K562 (cell line): ENCODE results near the gene NDUFB10. TPM values are rescaled to one million over a fixed set of nuclear protein-coding genes. Genes with fewer than 3 reads are reported as not detected.

ENCODE experiments used
- BRD4 ChIP-seq: fragments of 200-600 bp; sonication (generic); IDR thresholded peaks from 2 replicates; pipeline ENCODE4 v1.6.1; 2017; ENCODE audit warnings: inconsistent platforms
- ELF2 ChIP-seq: fragments of 250-450 bp; sonication (Bioruptor Pico); IDR thresholded peaks from 2 replicates; pipeline ENCODE4 v1.5.0; 2021; ENCODE audit warnings: mild to moderate bottlenecking
- ETS2 ChIP-seq: IDR thresholded peaks from 2 replicates; pipeline ENCODE4 v1.6.1; 2016; ENCODE audit warnings: borderline replicate concordance, missing genetic modification characterization, mild to moderate bottlenecking, moderate library complexity, missing compliant biosample characterization; ENCODE audit not compliant: poor library complexity, severe bottlenecking
- GATAD2A ChIP-seq: fragments of 450-650 bp; IDR thresholded peaks from 2 replicates; pipeline ENCODE4 v1.6.1; 2017
- HNRNPL ChIP-seq: fragments of 200-400 bp; formaldehyde crosslinking; IDR thresholded peaks from 2 replicates; pipeline ENCODE4 v1.6.1; 2017; ENCODE audit warnings: low read depth, mild to moderate bottlenecking, low read length
- MBD1 ChIP-seq: fragments of 250-450 bp; sonication (Bioruptor Pico); IDR thresholded peaks from 2 replicates; pipeline ENCODE4 v1.8.0; 2022; ENCODE audit warnings: inconsistent platforms
- MCM7 ChIP-seq, 2 experiments: fragments of 450-650 bp; IDR thresholded peaks; 2 replicates each; pipeline ENCODE4 v1.6.1; 2016 to 2018
- PBX2 ChIP-seq, 2 experiments: IDR thresholded peaks in 1 of 2; conservative IDR thresholded peaks in 1 of 2; 2 replicates each; pipeline ENCODE4 v1.6.1; 2016; ENCODE audit warnings: low read depth in 2 of 2, mild to moderate bottlenecking in 1 of 2, missing compliant biosample characterization in 1 of 2, missing genetic modification characterization in 1 of 2, moderate library complexity in 1 of 2
- PHF21A ChIP-seq: fragments of 450-650 bp; IDR thresholded peaks from 2 replicates; pipeline ENCODE4 v1.6.1; 2017; ENCODE audit warnings: low read depth, borderline replicate concordance
- RBBP5 ChIP-seq: fragments of 200-600 bp; sonication (generic); IDR thresholded peaks from 2 replicates; pipeline ENCODE4 v1.6.1; 2012; ENCODE audit warnings: borderline replicate concordance, mild to moderate bottlenecking, low read length, control low read depth, inconsistent platforms; ENCODE audit not compliant: insufficient read depth, poor library complexity, severe bottlenecking
- SRF ChIP-seq, 2 experiments: fragments of 250-450, 450-650 bp in 1 of 2; sonication (Bioruptor Pico) in 1 of 2; sonication (generic) in 1 of 2; formaldehyde crosslinking; IDR thresholded peaks; 2 replicates each; pipeline versions ENCODE4 v1.5.0 to v1.5.1; 2020 to 2022; ENCODE audit warnings: mild to moderate bottlenecking in 1 of 2, missing genetic modification reagents in 1 of 2
- TBP ChIP-seq: optimal IDR thresholded peaks from 2 replicates; pipeline ENCODE3; 2011; ENCODE audit warnings: low read depth, low read length, improper control_type of control experiment
- TGIF2 ChIP-seq: sonication (generic); formaldehyde crosslinking; IDR thresholded peaks from 2 replicates; pipeline ENCODE4 v1.8.1; 2022; ENCODE audit warnings: mild to moderate bottlenecking, missing genetic modification reagents, moderate library complexity
- THRB ChIP-seq: fragments of 450-650 bp; formaldehyde crosslinking; conservative IDR thresholded peaks from 2 replicates; pipeline ENCODE4 v1.4.0; 2022; ENCODE audit warnings: mild to moderate bottlenecking, missing genetic modification characterization
- ZBTB5 ChIP-seq: fragments of 450-650 bp; IDR thresholded peaks from 2 replicates; pipeline ENCODE4 v1.6.1; 2017; ENCODE audit warnings: antibody characterized with exemption
- ZNF551 ChIP-seq: fragments of 250-450 bp; sonication (Bioruptor Pico); IDR thresholded peaks from 2 replicates; pipeline ENCODE4 v1.5.0; 2021; ENCODE audit warnings: mild to moderate bottlenecking, moderate library complexity
- polyA plus RNA-seq, 8 experiments: library from polyadenylated mRNA; depleted of rRNA in 4 of 8; stranded (reverse) in 5 of 8; unstranded in 3 of 8; fragments of >200 nt; fragmentation: Nextera tagmentation in 2 of 8; fragmentation: Illumina TruSeq in 1 of 8; extraction: Ambion mirVana in 2 of 8; extraction: Trizol in 1 of 8; gene quantifications; 2 replicates each; pipeline versions ENCODE4 v1.2.1 to v1.2.3, GENCODE V29; 2011 to 2014; ENCODE audit warnings: inconsistent platforms in 1 of 8, missing spikeins in 1 of 8
- total RNA-seq, 7 experiments: library from RNA; depleted of rRNA in 6 of 7; stranded (reverse); fragments of >200 nt in 6 of 7; fragmentation: Illumina TruSeq in 2 of 7; extraction: Trizol in 2 of 7; gene quantifications; 2 replicates each; pipeline versions ENCODE4 v1.2.1 to v1.2.3, GENCODE V29; 2011 to 2021; ENCODE audit warnings: low replicate concordance in 1 of 7
- TF ChIP-seq, protein P1 (sequence below): fragments of 250-450 bp; sonication (Bioruptor Pico); IDR thresholded peaks from 2 replicates; pipeline ENCODE4 v1.6.1; 2021; ENCODE audit warnings: mild to moderate bottlenecking

Gene NDUFB10
- total and polyA plus RNA-seq, 9 of the 15 experiments (the other 6 are each of a cell fraction or from before 2014, with no cell fraction given): 69.3 to 527 (median 161) TPM

GRCh38 chr16:2009791-2010510, 50.6 kb downstream of the NDUFB10 start, which contains the start of gene ZNF598 (continued):
- TF ChIP-seq, protein P1, sequence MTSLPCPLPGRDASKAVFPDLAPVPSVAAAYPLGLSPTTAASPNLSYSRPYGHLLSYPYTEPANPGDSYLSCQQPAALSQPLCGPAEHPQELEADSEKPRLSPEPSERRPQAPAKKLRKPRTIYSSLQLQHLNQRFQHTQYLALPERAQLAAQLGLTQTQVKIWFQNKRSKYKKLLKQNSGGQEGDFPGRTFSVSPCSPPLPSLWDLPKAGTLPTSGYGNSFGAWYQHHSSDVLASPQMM (CRISPR knock-in tag): no peak
- TF ChIP-seq PHF21A (no peak), TBP (peak; percentile 86), GATAD2A (0 out of 2 replicates have a peak, but pooled peaks have one; percentile 18), MBD1 (CRISPR knock-in tag) (no peak), HNRNPL (no peak), ELF2 (peak; percentile 83), TGIF2 (CRISPR knock-in tag) (no peak), THRB (CRISPR knock-in tag) (no peak), PBX2 (CRISPR knock-in tag; IDR thresholded peaks at IDR 0.05; ENCODE audit: low read depth) (no peak), PBX2 (tag; conservative IDR thresholded peaks at IDR 0.05; ENCODE audit: low read depth) (no peak), MCM7 (IDR thresholded peaks at IDR 0.05) (no peak), ZBTB5 (no peak), RBBP5 (peak; percentile 79), ETS2 (no peak), BRD4 (peak; percentile 77), SRF (CRISPR knock-in tag; IDR thresholded peaks at IDR 0.05) (peak in 1 of 2 experiments; percentile 50; a peak in 1 of 4 replicates), ZNF551 (no peak)
